Measurements from ENCODE around the gene LINC01488. TPM values are rescaled to one million over a fixed set of nuclear protein-coding genes. Genes with fewer than 3 reads are reported as not detected.

LINC01488 gene
- total and polyA plus RNA-seq, 7 donors = 0.36 TPM; not detected in 6

DNA sequence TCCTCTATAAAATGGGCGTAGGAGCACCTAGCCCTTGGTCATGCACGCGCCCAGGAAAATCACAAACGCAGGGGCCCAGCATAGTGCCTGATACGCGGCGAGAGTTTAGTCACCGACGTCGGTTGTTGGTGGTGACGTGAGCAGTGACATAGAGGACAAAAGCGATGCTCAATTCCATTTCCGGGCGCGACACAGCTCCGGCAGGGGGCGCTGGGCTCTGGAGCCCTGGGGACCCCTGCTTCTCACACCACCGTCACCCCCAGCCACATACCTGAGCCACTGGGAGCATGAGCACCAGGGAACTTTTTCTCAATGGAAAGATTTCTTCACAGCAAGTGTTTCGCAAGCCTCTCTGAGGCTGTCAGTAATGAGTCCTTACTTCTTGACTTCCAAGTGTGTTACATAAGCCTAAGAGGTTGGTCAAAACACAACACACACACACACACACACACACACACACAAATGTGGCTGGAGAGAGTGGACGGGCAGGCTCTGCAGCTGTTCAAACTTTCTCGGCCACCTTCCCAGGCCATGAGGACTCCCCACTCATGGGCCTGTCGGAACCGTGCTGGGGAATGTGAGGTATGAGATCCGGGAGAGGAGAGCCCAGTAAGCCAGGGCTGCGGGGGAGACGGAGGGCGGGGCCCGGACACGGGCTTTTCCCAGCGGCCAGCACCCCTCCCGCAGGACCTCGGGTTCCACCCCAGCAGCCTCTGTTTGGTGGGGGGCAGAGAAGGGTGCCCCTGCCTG, 36.9 kb upstream of the LINC01488 start:
- intact Hi-C loops (cut with DNase I) = loop anchor here (5.0 kb wide), 3 partner anchors 48 to 193 kb away; no protein-coding TSS in a partner anchor
- peaks cover 0 to 31% (median 27%) of the 10 kb centered on the region in 4 donors for H3K4me1 ChIP-seq
- TF ChIP-seq POLR2AphosphoS5 (IDR thresholded peaks at IDR 0.05) (peak; percentile 48 to 62 (median 54)), EP300 (IDR thresholded peaks at IDR 0.05) (no peak)
- TF ChIP-seq, protein P1, sequence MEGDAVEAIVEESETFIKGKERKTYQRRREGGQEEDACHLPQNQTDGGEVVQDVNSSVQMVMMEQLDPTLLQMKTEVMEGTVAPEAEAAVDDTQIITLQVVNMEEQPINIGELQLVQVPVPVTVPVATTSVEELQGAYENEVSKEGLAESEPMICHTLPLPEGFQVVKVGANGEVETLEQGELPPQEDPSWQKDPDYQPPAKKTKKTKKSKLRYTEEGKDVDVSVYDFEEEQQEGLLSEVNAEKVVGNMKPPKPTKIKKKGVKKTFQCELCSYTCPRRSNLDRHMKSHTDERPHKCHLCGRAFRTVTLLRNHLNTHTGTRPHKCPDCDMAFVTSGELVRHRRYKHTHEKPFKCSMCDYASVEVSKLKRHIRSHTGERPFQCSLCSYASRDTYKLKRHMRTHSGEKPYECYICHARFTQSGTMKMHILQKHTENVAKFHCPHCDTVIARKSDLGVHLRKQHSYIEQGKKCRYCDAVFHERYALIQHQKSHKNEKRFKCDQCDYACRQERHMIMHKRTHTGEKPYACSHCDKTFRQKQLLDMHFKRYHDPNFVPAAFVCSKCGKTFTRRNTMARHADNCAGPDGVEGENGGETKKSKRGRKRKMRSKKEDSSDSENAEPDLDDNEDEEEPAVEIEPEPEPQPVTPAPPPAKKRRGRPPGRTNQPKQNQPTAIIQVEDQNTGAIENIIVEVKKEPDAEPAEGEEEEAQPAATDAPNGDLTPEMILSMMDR (IDR thresholded peaks at IDR 0.05) = no peak

DNA sequence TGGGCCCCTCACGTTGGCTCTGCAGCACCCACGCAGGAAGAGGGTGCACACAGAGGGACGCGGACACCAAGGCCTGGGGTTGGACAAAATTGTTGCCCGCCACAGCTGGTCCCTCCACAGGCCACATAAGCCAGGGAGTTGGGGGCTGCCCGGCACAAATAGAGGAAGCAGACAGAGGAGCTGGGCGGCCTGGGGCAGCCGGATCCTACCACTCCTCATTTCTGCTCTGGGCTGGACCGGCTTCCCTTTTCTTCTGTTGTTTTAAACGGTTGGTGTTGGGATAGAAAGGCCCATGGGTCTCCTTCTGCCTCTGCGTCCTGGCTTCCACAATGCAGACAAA, 36.4 kb upstream of the LINC01488 start:
- Histone ChIP-seq H3K27me3 (no peaks in the 10 kb centered on the region), H3K27ac (peak overlapping the region; percentile 74 to 82 (median 78)), H3K9me3 (no peaks in the 10 kb centered on the region), H3K4me3 (no peak overlapping the region), H3K36me3 (no peaks in the 10 kb centered on the region), H3K4me1 (peaks cover 0 to 33% (median 32%) of the 10 kb centered on the region in 4 donors)
- intact Hi-C loops (cut with DNase I) = loop anchor here (5.0 kb wide), 1 partner anchor 47 kb away; no protein-coding TSS in a partner anchor
- TF ChIP-seq, protein P1 (IDR thresholded peaks at IDR 0.05) = no peak
- no peak for TF ChIP-seq EP300 (IDR thresholded peaks at IDR 0.05)
- TF ChIP-seq POLR2A (IDR thresholded peaks at IDR 0.05) = no peak
- no peak for TF ChIP-seq POLR2AphosphoS5 (IDR thresholded peaks at IDR 0.05)
- no peak for DNase-seq
- 76 to 83% methylated on average over 11 of the region's 11 CpGs for WGBS, 2 donors

More for the DNA sequence above, 36.9 kb upstream of the LINC01488 start:
- Histone ChIP-seq H3K36me3 (no peaks in the 10 kb centered on the region), H3K27ac (peak overlapping the region; percentile 74 to 82 (median 78)), H3K9me3 (no peaks in the 10 kb centered on the region), H3K27me3 (no peaks in the 10 kb centered on the region), H3K4me3 (no peak overlapping the region)
- DNase-seq = peak; percentile 90
- WGBS, 2 donors = 75 to 84% methylated on average over 32 of the region's 32 CpGs

DNA sequence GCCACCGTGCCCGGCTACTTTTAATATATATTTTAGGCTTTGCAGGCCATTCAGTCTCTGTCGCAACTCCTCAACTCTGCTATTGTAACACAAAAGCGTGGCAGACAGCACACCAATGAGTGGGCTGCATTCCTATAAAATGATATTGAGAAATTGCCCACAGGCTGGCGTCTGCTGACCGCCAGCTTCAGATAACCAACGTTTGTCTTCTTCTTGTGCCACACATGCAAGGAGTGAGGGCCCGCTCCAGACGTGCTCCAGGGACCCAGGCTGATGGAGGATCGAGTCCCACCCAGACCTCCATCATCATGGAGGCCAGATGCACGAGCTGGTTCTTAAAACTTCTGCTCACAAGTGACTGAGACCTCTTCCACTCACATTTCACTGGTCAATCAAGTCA, 35.4 kb upstream of the LINC01488 start:
- intact Hi-C loops (cut with DNase I) = loop anchor here (5.0 kb wide), 1 partner anchor 46 kb away; no protein-coding TSS in a partner anchor

DNA sequence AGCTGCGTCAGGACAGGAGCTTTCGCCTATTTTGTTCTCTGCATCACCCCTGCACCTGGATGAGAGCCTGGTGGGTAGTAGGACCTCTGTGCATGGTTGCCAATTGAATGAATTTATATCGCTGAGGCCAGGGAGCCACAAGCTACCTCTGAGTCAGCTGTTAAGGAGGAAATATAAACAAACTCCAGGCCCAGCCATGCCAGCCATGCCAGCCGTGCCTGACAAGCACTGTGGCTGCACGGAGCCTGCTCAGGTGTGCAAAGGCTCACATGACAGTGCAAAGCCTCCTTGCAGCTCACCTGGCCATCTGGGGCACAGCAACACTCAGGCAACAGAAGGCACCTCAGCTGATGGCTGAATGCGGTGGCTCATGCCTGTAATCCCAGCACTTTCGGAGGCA, 33.7 kb upstream of the LINC01488 start:
- H3K27me3 ChIP-seq = no peaks in the 10 kb centered on the region
- H3K27ac ChIP-seq = no peak overlapping the region
- intact Hi-C loops (cut with DNase I) = loop anchor here (5.0 kb wide), 1 partner anchor 45 kb away; no protein-coding TSS in a partner anchor
- no peak for DNase-seq
- H3K4me1 ChIP-seq = peaks cover 0 to 34% (median 27%) of the 10 kb centered on the region in 4 donors
- H3K4me3 ChIP-seq = no peak overlapping the region
- H3K36me3 ChIP-seq = no peaks in the 10 kb centered on the region
- H3K9me3 ChIP-seq = no peaks in the 10 kb centered on the region
- no peak for TF ChIP-seq POLR2AphosphoS5 (IDR thresholded peaks at IDR 0.05)
- no peak for TF ChIP-seq POLR2A (IDR thresholded peaks at IDR 0.05)
- TF ChIP-seq, protein P1 (IDR thresholded peaks at IDR 0.05) = no peak
- no peak for TF ChIP-seq EP300 (IDR thresholded peaks at IDR 0.05)
- WGBS, 2 donors = 56 to 72% methylated on average over 7 of the region's 7 CpGs

More for the DNA sequence above, 35.4 kb upstream of the LINC01488 start:
- H3K27me3 ChIP-seq = no peaks in the 10 kb centered on the region
- WGBS, 2 donors = 84 to 93% methylated on average over 11 of the region's 11 CpGs
- peaks cover 0 to 37% (median 33%) of the 10 kb centered on the region in 4 donors for H3K4me1 ChIP-seq
- H3K36me3 ChIP-seq = no peaks in the 10 kb centered on the region
- TF ChIP-seq POLR2AphosphoS5 (IDR thresholded peaks at IDR 0.05) = no peak
- TF ChIP-seq, protein P1 (IDR thresholded peaks at IDR 0.05) = no peak
- no peak for TF ChIP-seq EP300 (IDR thresholded peaks at IDR 0.05)
- TF ChIP-seq POLR2A (IDR thresholded peaks at IDR 0.05) = no peak
- H3K4me3 ChIP-seq = no peak overlapping the region
- H3K9me3 ChIP-seq = no peaks in the 10 kb centered on the region
- DNase-seq = no peak
- no peak overlapping the region for H3K27ac ChIP-seq

Measured in sigmoid colon (tissue), 7 donors.